Heart left ventricle (tissue), 16 donors: ENCODE data around the gene SNRPD3. TPM values are rescaled to one million over a fixed set of nuclear protein-coding genes. Genes with fewer than 3 reads are reported as not detected.

Experiments
- ATAC-seq, 4 donors: fragments of 200-7000 bp; cut with Tn5 transposase; one replicate each; pipeline ENCODE4 v1.9.1; 2020 to 2022; ENCODE audit warnings: moderate library complexity in 4 of 4, mild to moderate bottlenecking in 3 of 4, moderate number of reproducible peaks in 1 of 4
- DNase-seq, 5 donors: peaks; one replicate each; pipeline ENCODE4 v3.0.0-alpha.2; 2020
- H3K27ac ChIP-seq, 12 donors: fragments of 200-600 bp; sonication (generic) in 4 of 12; one replicate each; pipeline versions ENCODE4 v1.5.0 to v1.8.0; 2016 to 2022; ENCODE audit warnings: mild to moderate bottlenecking in 2 of 12
- H3K27me3 ChIP-seq, 9 donors: fragments of 200-600 bp; sonication (generic) in 2 of 9; one replicate each; pipeline versions ENCODE4 v1.5.1 to v1.8.0; 2016 to 2022; ENCODE audit warnings: mild to moderate bottlenecking in 3 of 9
- H3K36me3 ChIP-seq, 9 donors: fragments of 200-600 bp; sonication (generic) in 2 of 9; one replicate each; pipeline versions ENCODE4 v1.5.0 to v1.8.0; 2018 to 2022; ENCODE audit warnings: mild to moderate bottlenecking in 2 of 9
- H3K4me1 ChIP-seq, 12 donors: fragments of 200-600 bp; sonication (generic) in 4 of 12; one replicate each; pipeline versions ENCODE4 v1.5.0 to v1.8.0; 2016 to 2022; ENCODE audit warnings: mild to moderate bottlenecking in 3 of 12
- H3K4me3 ChIP-seq, 12 donors: fragments of 200-600 bp; sonication (generic) in 4 of 12; one replicate each; pipeline versions ENCODE4 v1.5.0 to v1.8.0; 2017 to 2022; ENCODE audit warnings: mild to moderate bottlenecking in 9 of 12, moderate library complexity in 4 of 12
- H3K9me3 ChIP-seq, 12 donors: fragments of 200-600 bp; sonication (generic) in 4 of 12; one replicate each; pipeline versions ENCODE4 v1.5.0 to v1.8.0; 2016 to 2022; ENCODE audit warnings: mild to moderate bottlenecking in 1 of 12
- POLR2A ChIP-seq, 2 donors: fragments of 450-650 bp; IDR thresholded peaks; one replicate each; pipeline ENCODE4 v1.6.1; 2017; ENCODE audit warnings: antibody characterized with exemption in 2 of 2, mild to moderate bottlenecking in 2 of 2, moderate library complexity in 2 of 2
- WGBS, 4 donors: extraction: QIAGEN DNeasy Blood & Tissue Kit in 2 of 4; methylation state at CpG; one replicate each; pipeline versions ENCODE4 v1.1.5 to v1.1.7; 2013 to 2018; 5-methylcytosine and 5-hydroxymethylcytosine counted together
- intact Hi-C, 10 donors: fragments of 100-400 bp; cut with DNase I; formaldehyde crosslinking; loops; one replicate each; pipeline versions ENCODE4 v1.11.1 to v1.14.2; 2022
- polyA plus RNA-seq, 2 donors: library from polyadenylated mRNA; stranded (reverse); fragments of 200-250 nt; gene quantifications; one replicate each; pipeline ENCODE4 v1.2.3, GENCODE V29; 2013
- total RNA-seq, 9 donors: library from RNA; depleted of rRNA in 2 of 9; stranded (reverse); fragments of >200 nt in 2 of 9; fragmentation: NEBNext Ultra II Directional in 3 of 9; extraction: Animal tissue kit (Norgen Biotek cat#: 25700) in 3 of 9; gene quantifications; one replicate each; pipeline versions ENCODE4 v1.1.0 to v1.2.4, GENCODE V29; 2016 to 2023
- TF ChIP-seq, protein P1 (sequence below), 12 donors: fragments of 200-600 bp; sonication (generic) in 4 of 12; IDR thresholded peaks; one replicate each; pipeline versions ENCODE4 v1.5.0 to v1.8.0; 2018 to 2022; ENCODE audit warnings: antibody characterized with exemption in 12 of 12, mild to moderate bottlenecking in 5 of 12
- donor health status: ischemic (EF 13 %, LVEDD 7.1; RV severe dilation, severe dysfunction).
- donor health status: healthy with polysubstance abuse.
- donor health status: DM: no; HTN: yes; CAD: no.
- donor health status: DM: no; HTN: no; CAD: no.
- donor health status: ischemic (EF 25% LVEDD 6.9; RV normal size, moderate dysfunction).
- donor health status: ischemic (EF 25% LVEDD 5.7; RV mildly dilated, moderate dysfunction).
- donor health status: healthy.
- donor health status: DM: yes; HTN: yes; CAD: no.
- donor health status: ischemic (EF 35%, LVEDD 5.7; RV mildly dilated, moderate dysfunction).
- donor health status: nonischemic (EF 11% LVEDD 7.7; RV severe dilation, severe dysfunction).
- donor health status: DM: yes; HTN: yes; CAD: no.
- donor health status: PGD.
- donor health status: ischemic (EF 29% LVEDD 5.4; RV normal size, mild dysfunction).
- donor health status: nonischemic (EF 23%, LVEDD 6.1; RV moderate dilation, normal function).

Gene SNRPD3
- total and polyA plus RNA-seq, 11 donors: 64.8 to 227 (median 74.1) TPM

DNA sequence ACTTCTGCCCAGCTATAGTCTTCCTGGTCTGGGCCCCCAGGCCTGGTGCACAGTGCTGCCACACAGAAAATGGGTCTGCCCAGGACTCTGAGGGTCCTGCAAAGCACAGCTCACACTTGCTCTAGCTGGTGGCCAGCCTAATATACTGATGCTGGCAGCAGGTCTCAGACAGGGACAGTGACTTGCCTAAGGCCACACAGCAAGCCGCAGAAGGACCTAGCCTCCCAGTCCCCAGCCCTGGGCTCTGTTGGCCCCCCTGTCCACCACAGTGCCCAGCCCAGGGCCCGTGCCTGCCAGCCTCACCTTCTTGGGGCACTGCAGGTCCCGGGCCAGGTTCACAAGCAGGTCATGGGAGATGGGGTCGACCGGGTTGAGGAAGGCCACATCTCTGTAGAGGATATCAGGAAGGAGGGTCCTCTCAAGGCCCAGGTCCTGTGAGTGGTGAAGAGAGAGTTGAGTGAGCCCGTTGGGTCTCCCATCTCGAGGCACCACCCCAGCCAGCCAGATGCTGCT is 33.8 kb downstream of the SNRPD3 start:
- H3K4me3 ChIP-seq: no peak overlapping the region
- H3K4me1 ChIP-seq: peaks cover 0 to 23% (median 4%) of the 10 kb centered on the region in 12 donors
- peaks cover 0 to 32% (median 5%) of the 10 kb centered on the region in 9 donors for H3K36me3 ChIP-seq
- no peaks in the 10 kb centered on the region for H3K27me3 ChIP-seq
- 92 to 97% (median 95%) methylated on average over 5 to 7 of the region's 7 CpGs for WGBS, 4 donors
- intact Hi-C loops: no loop called here
- H3K9me3 ChIP-seq: no peaks in the 10 kb centered on the region
- ATAC-seq (no peak), DNase-seq (no peak)
- no peak for TF ChIP-seq POLR2A (IDR thresholded peaks at IDR 0.05)
- TF ChIP-seq, protein P1, sequence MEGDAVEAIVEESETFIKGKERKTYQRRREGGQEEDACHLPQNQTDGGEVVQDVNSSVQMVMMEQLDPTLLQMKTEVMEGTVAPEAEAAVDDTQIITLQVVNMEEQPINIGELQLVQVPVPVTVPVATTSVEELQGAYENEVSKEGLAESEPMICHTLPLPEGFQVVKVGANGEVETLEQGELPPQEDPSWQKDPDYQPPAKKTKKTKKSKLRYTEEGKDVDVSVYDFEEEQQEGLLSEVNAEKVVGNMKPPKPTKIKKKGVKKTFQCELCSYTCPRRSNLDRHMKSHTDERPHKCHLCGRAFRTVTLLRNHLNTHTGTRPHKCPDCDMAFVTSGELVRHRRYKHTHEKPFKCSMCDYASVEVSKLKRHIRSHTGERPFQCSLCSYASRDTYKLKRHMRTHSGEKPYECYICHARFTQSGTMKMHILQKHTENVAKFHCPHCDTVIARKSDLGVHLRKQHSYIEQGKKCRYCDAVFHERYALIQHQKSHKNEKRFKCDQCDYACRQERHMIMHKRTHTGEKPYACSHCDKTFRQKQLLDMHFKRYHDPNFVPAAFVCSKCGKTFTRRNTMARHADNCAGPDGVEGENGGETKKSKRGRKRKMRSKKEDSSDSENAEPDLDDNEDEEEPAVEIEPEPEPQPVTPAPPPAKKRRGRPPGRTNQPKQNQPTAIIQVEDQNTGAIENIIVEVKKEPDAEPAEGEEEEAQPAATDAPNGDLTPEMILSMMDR (IDR thresholded peaks at IDR 0.05): no peak
- no peak overlapping the region for H3K27ac ChIP-seq

DNA sequence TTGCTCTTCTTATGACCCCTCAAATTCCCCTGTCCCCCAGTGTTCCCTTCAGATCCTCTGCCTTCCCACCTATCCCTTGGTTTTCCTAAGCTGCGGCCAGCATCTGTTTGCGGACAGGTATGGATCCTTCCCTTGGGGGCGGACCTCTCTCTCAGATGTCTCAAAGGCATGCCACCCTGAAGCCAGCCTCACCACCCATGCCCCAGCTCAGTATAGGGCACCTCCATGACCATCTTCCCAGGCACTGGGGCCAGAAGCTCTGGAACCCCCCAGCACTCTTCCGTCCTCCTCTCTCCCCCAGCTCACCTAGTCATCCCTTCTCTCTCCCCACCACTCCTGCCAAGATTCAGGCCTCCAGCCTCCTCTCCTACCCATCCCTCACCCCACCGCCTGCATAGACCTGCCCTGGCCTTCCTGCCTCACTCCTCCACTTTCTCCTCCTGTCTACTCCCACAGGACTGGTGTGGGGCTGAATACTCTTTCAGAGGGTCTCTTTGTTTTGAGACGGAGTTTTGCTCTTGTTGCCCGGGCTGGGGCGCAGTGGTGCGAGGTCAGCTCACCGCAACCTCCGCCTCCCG is 34.9 kb downstream of the SNRPD3 start:
- TF ChIP-seq POLR2A (IDR thresholded peaks at IDR 0.05): no peak
- intact Hi-C loops: no loop called here
- 97 to 99% (median 97%) methylated on average over 12 of the region's 12 CpGs for WGBS, 4 donors
- no peaks in the 10 kb centered on the region for H3K27me3 ChIP-seq
- ATAC-seq (no peak), DNase-seq (no peak)
- H3K4me3 ChIP-seq: no peak overlapping the region
- H3K9me3 ChIP-seq: no peaks in the 10 kb centered on the region
- peaks cover 0 to 29% (median 5%) of the 10 kb centered on the region in 9 donors for H3K36me3 ChIP-seq
- H3K27ac ChIP-seq: no peak overlapping the region
- H3K4me1 ChIP-seq: peaks cover 0 to 18% (median 4%) of the 10 kb centered on the region in 12 donors

DNA sequence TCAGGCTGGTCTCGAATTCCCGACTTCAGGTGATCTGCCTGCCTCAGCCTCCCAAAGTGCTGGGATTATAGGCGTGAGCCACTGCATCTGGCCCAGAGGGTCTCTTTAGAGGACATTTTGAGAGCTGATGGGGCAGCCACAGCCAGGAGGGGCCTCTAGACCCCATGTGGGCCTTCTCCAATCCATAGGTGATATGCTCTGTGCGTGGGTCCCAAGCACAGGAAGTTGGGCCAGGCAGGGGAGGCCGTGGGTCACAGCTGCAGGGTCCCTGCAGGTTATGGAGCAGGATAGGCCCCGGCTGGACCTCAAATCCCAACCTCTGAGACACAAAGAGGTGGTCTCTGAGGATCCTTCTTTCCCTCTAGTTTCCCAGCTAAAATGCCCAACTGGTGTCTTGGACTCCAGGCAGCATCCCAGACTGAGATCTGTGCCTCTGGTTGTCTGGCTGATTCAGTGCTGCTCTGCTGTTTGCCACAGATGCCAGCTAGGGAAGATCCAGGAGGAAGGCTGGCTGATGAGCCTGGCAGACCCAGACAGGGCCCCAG is 35.6 kb downstream of the SNRPD3 start:
- intact Hi-C loops: no loop called here
- Histone ChIP-seq H3K9me3 (no peaks in the 10 kb centered on the region), H3K36me3 (peaks cover 0 to 22% (median 5%) of the 10 kb centered on the region in 9 donors), H3K4me3 (no peak overlapping the region), H3K27me3 (no peaks in the 10 kb centered on the region), H3K27ac (no peak overlapping the region), H3K4me1 (peaks cover 0 to 18% (median 4%) of the 10 kb centered on the region in 12 donors)
- WGBS, 4 donors: 94 to 98% (median 96%) methylated on average over 3 to 6 of the region's 6 CpGs
- ATAC-seq (no peak), DNase-seq (no peak)
- TF ChIP-seq POLR2A (IDR thresholded peaks at IDR 0.05): no peak
- TF ChIP-seq, protein P1 (IDR thresholded peaks at IDR 0.05): no peak

DNA sequence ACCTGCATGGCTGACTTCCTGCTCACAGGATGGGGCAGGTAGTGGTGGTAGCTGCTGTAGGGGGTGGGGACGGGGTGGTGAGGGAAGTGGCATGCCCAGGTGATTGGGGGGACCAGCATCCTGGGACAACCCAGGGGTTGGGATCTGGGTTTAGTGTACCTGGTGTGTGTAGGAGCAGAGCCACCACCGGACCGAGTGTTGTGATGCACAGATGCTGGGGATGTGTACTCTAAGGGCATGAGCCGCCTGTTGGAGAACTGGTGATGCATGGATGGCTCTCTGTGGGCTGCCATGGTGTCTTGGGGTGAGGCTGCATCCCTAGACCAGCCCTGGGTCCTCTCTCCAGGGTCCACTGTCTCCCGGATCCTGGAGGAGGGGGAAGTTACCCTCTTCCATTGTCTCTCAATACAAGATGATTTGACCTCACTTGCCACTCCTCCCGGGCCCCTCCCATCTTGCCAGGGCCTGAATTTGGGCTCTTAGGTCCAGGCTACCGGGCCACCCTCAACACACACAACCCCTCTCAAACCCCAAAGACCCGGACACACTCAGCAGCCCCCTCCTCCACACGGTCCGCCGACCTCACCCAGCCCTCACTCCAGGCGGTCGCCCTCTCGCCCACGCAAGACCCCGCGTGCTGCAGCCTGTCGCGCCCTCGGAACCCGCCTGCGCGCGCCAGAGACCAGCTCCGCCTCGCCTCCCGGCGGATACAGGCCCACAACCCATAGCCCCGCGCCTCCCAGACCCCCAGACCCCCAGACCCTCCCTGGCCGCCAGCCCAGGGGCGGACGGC is 36.5 kb downstream of the SNRPD3 start:
- H3K36me3 ChIP-seq: peaks cover 0 to 16% (median 5%) of the 10 kb centered on the region in 9 donors
- TF ChIP-seq, protein P1 (IDR thresholded peaks at IDR 0.05): no peak
- TF ChIP-seq POLR2A (IDR thresholded peaks at IDR 0.05): no peak
- H3K27ac ChIP-seq: peak overlapping the region; percentile 6 to 88 (median 64)
- peak overlapping the region; percentile 44 to 86 (median 66) for H3K4me3 ChIP-seq
- H3K4me1 ChIP-seq: peaks cover 0 to 18% (median 4%) of the 10 kb centered on the region in 12 donors
- H3K27me3 ChIP-seq: no peaks in the 10 kb centered on the region
- intact Hi-C loops: no loop called here
- ATAC-seq (peak in 1 of 4 donors; percentile 1), DNase-seq (no peak)
- no peaks in the 10 kb centered on the region for H3K9me3 ChIP-seq
- 10 to 17% (median 14%) methylated on average over 22 to 33 of the region's 33 CpGs for WGBS, 4 donors
